NCI-H1694 (cell line): ENCODE results near the gene DGKA.
"Not testable (repeated sequence)": the region's sequence is repeated elsewhere in the genome, so short reads cannot be mapped to it uniquely, and the experiment has no call there.

Experiments used
- DNase-seq: peaks from one replicate; lab custom pipeline; 2025; lab: John Stamatoyannopoulos, UW

The DGKA gene

DNA sequence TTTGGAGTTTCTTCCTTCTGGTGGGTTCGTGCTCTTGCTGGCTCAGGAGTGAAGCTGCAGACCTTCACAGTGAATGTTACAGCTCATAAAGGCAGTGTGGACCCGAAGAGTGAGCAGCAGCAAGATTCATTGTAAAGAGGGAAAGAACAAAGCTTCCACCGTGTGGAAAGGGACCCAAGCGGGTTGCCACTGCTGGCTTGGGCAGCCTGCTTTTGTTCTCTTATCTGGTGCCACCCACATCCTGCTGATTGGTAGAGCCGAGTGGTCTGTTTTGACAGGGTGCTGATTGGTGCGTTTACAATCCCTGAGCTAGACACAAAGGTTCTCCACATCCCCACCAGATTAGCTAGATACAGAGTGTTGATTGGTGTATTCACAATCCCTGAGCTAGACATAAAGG is 68.6 kb downstream of the DGKA start:
- not testable (repeated sequence) for DNase-seq

DNA sequence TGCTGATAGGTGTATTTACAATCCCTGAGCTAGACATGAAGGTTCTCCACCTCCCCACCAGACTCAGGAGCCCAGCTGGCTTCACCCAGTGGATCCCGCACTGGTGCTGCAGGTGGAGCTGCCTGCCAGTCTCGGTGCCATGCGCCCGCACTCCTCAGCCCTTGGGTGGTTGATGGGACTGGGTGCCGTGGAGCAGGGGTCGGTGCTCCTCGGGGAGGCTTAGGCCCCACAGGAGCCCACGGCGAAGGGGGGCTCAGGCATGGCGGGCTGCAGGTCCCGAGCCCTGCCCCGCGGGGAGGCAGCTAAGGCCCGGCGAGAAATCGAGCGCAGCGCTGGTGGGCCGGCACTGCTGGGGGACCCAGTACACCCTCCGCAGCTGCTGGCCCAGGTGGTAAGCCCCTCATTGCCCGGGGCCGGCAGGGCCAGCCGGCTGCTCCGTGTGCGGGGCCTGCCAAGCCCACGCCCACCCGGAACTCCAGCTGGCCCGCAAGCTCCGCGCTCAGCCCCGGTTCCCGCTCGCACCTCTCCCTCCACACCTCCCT is 69.1 kb downstream of the DGKA start:
- not testable (repeated sequence) for DNase-seq

DNA sequence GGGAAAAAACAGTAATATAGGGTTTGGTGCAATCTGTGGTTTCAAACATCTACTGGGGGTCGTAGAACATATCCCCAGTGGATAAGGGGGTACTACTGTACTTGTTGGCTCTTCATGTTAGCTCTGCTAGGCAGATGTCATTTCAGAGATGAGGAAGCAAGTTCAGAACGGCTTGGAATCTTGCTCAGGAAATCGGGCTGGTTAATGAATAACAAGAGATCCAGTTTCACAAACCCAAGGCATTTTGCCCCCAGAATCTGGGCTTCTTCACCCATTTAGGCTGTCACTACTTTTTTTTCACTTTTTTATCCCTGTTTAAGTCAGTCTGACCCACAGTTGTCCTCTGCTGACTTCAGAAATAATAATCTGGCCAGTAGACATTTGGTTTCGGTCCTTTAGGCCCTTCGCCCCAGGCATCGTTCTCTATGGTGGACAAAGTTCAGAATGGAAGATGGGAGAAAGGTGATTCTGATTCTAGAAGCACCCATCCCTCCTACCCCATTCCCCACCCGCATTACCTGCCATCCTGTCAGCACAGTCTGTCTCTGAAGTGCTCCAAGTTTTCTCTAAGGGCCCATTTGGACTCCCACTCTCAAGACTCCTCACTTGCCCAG is 70.6 kb downstream of the DGKA start:
- no peak for DNase-seq

DNA sequence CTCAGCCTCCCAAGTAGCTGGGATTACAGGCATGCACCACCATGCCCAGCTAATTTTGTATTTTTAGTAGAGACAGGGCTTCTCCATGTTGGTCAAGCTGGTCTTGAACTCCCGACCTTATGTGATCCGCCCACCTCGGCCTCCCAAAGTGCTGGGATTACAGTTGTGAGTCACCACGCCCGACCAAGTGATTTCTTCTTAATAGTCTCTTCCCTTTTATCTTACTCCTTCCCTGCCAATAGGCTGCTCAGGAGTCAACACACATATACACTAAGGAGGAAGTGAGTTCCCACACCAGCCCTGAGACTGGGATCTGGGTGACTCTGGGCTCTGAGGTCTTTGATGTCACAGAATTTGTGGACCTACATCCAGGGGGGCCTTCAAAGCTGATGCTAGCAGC is 72.4 kb downstream of the DGKA start:
- DNase-seq = not testable (repeated sequence)
